BJ (cell line): Measurements from ENCODE around the gene SLFN12L. TPM values are rescaled to one million over a fixed set of nuclear protein-coding genes. Genes with fewer than 3 reads are reported as not detected.
"Not testable (repeated sequence)": the region's sequence is repeated elsewhere in the genome, so short reads cannot be mapped to it uniquely, and the experiment has no call there.

Source experiments
- CTCF ChIA-PET: fragments of 350-600 bp; formaldehyde crosslinking; extraction: SDS; loops from one replicate; lab custom pipeline; 2021; ENCODE audit warnings: antibody characterized with exemption, inconsistent platforms; lab: Yijun Ruan, JAX
- POLR2A ChIA-PET: fragments of 300-600 bp; sonication (Branson Sonifier 250); formaldehyde crosslinking; extraction: SDS; loops from one replicate; lab custom pipeline; 2021; ENCODE audit warnings: antibody characterized with exemption; lab: Charles Lee
- DNase-seq: peaks from one replicate; pipeline ENCODE4 v3.0.0-alpha.2; 2011; ENCODE audit warnings: low read depth
- H3K27me3 ChIP-seq: 2 replicates; pipeline ENCODE4 v1.6.0; 2011; ENCODE audit warnings: low read length; ENCODE audit not compliant: control insufficient read depth, insufficient read depth
- H3K36me3 ChIP-seq: 2 replicates; pipeline ENCODE4 v1.5.1; 2011; ENCODE audit warnings: low read length; ENCODE audit not compliant: control insufficient read depth, insufficient read depth
- H3K4me3 ChIP-seq: 2 replicates; pipeline ENCODE4 v1.5.1; 2011; ENCODE audit warnings: low read depth, mild to moderate bottlenecking, control low read depth, low read length
- polyA plus RNA-seq: library from polyadenylated mRNA; depleted of rRNA; stranded (reverse); fragments of >200 nt; gene quantifications from 2 replicates; pipeline ENCODE4 v1.2.3, GENCODE V29; 2011
- TF ChIP-seq, protein P1 (sequence below): IDR thresholded peaks from 2 replicates; pipeline ENCODE4 v1.5.1; 2011; ENCODE audit warnings: low read depth, mild to moderate bottlenecking, control low read depth, inconsistent platforms, low read length, moderate library complexity; ENCODE audit not compliant: insufficient read depth

SLFN12L gene
- polyA plus RNA-seq, 1 experiment: not detected

DNA sequence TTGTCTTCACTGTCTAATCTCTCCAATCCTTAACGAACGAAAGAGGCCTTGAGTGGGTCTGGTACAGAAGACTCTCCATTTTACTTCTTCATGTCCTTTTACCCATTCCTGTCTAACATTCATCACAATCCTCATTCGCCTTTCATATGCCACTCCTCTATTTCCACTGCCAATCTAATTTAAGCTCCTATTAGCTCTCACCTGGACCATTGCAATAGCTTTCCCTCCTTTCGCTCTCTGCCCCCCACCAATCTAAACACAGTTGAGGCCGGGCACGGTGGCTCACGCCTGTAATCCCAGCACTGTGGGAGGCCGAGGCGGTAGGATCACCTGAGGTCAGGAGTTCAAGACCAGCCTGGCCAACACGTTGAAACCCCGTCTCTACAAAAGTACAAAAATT lies 29.5 kb upstream of the SLFN12L start:
- H3K36me3 ChIP-seq: no peaks in the 10 kb centered on the region
- CTCF ChIA-PET: no interaction called here
- peak overlapping the region; percentile 55; the same call in 1 of the 2 replicates for H3K4me3 ChIP-seq
- peaks cover 1% of the 10 kb centered on the region; the same call in 1 of the 2 replicates for H3K27me3 ChIP-seq
- DNase-seq: no peak
- POLR2A ChIA-PET: no interaction called here
- TF ChIP-seq, protein P1, sequence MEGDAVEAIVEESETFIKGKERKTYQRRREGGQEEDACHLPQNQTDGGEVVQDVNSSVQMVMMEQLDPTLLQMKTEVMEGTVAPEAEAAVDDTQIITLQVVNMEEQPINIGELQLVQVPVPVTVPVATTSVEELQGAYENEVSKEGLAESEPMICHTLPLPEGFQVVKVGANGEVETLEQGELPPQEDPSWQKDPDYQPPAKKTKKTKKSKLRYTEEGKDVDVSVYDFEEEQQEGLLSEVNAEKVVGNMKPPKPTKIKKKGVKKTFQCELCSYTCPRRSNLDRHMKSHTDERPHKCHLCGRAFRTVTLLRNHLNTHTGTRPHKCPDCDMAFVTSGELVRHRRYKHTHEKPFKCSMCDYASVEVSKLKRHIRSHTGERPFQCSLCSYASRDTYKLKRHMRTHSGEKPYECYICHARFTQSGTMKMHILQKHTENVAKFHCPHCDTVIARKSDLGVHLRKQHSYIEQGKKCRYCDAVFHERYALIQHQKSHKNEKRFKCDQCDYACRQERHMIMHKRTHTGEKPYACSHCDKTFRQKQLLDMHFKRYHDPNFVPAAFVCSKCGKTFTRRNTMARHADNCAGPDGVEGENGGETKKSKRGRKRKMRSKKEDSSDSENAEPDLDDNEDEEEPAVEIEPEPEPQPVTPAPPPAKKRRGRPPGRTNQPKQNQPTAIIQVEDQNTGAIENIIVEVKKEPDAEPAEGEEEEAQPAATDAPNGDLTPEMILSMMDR: no peak

DNA sequence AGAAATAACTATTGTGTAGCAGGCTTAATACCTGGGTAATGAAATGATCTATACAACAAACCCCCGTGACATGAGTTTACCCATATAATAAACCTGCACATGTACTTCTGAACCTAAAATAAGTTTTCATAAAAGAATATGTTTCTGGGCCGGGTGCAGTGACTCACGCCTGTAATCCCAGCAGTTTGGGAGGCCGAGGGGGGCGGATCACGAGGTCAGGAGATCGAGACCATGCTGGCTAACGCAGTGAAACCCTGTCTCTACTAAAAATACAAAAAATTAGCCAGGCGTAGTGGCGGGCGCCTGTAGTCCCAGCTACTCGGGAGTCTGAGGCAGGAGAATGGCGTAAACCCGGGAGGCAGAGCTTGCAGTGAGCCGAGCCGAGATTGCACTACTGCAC lies 25.7 kb upstream of the SLFN12L start:
- CTCF ChIA-PET: interaction anchor here (1.1 kb wide), 1 partner anchor 9 kb away, joined by 3 read pairs; no protein-coding TSS in a partner anchor
- H3K27me3 ChIP-seq, DNase-seq, H3K36me3 ChIP-seq, H3K4me3 ChIP-seq, POLR2A ChIA-PET: not testable (repeated sequence)

DNA sequence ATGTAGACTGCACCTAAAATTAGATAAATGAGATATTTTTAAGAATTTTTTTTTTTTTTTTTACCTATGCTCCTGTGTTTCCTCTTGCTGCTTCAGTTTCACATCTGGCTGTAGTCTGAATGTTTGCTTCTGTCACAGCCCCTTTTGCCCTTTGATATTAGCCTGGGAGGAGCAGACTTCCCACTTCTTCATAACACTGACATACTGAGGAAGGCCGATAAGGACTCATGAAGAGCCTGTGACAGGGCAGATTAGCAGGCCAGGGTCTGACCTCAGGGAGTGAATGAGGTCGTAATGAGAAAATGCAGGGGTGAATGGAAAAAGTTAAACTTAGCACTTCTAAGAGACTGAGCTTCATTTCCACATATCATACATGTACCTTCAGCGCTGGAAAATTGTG lies 23.2 kb upstream of the SLFN12L start, which contains the start of gene SLFN14:
TSS of gene SLFN14 (minus strand) at position 117 of the 400 bp plus-strand sequence. CDS start 2,757 bp downstream, outside the sequence.
- Histone ChIP-seq H3K27me3 (0 out of 2 replicates have a peak, but pooled peaks cover 1% of the 10 kb centered on the region), H3K36me3 (no peaks in the 10 kb centered on the region), H3K4me3 (no peak within 1 kb of the TSS)
- CTCF ChIA-PET: interaction anchor here (0.6 to 1.5 kb wide), 2 partner anchors 26 to 52 kb away, joined by 3 read pairs; no protein-coding TSS in a partner anchor
- no peak for DNase-seq
- TF ChIP-seq, protein P1: no peak
- POLR2A ChIA-PET: no interaction called here

DNA sequence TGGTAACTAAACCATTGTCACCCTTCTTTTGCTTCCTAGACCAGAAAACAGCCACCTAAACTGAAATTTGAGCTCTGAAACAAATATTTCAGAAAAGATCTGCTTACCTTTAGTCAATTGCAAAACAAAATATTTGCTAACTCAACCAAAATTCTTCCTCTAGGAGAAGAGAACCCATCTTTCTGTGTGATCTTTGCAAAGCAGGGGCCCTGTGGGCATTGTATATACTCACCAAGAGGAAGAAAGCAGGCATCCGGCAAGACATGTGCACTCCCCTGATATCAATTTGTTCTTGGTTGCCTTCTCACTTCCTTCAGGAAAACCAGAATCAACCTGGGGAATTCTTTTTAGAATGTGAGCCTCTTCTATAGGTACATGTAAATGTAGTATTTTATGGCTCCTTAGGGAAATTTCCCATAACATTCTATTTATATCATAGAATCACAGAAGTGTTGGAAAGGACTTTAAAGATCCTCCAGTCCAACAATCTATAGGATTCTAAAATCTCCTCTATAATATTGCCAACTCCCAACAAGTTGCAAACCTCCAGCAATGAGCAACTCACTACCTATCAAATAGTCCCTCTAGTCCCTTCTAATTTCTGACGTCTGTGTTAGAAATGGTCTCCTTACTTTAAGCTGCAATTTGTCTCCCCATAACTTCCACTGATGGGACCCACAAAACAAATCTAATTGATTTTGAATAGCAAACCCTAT lies 22.2 kb upstream of the SLFN12L start:
- ChIA-PET CTCF (interaction anchor here (1.1 to 1.5 kb wide), 2 partner anchors 25 to 389 kb away, joined by 3 to 4 read pairs; no protein-coding TSS in a partner anchor), POLR2A (no interaction called here)
- 0 out of 2 replicates have a peak, but pooled peaks cover 1% of the 10 kb centered on the region for H3K27me3 ChIP-seq
- TF ChIP-seq, protein P1: no peak
- no peaks in the 10 kb centered on the region for H3K36me3 ChIP-seq
- DNase-seq: no peak
- H3K4me3 ChIP-seq: no peak overlapping the region

DNA sequence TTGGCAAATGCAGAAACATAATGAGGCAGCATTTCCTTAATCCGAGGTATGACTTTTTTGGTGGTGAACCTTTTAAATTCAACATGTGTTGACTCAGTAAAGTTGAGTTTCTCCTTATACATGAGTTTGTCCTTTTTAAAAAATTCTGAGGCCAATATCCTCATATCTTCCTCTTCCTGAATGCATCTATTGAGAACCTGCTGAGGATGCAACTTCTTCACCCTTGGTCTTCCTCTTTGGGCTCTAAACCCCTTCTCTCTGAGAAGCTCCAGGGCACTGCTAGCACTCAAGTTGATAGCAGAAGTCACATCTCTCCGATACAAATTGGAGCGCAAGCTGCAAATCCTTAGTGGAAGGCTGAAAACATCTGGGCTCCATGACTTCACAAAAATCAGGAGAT lies 19.9 kb upstream of the SLFN12L start:
- Histone ChIP-seq H3K36me3 (no peaks in the 10 kb centered on the region), H3K27me3 (peaks cover 5% of the 10 kb centered on the region; the same call in 1 of the 2 replicates), H3K4me3 (no peak overlapping the region)
- ChIA-PET CTCF (no interaction called here), POLR2A (no interaction called here)
- DNase-seq: no peak
- TF ChIP-seq, protein P1: no peak
